ENCODE measurements around the gene KLHL29. TPM values are rescaled to one million over a fixed set of nuclear protein-coding genes. Genes with fewer than 3 reads are reported as not detected.

Gene KLHL29
- total and polyA plus RNA-seq, 2 experiments from 2014 or later: 3.8 to 9.9 TPM

DNA sequence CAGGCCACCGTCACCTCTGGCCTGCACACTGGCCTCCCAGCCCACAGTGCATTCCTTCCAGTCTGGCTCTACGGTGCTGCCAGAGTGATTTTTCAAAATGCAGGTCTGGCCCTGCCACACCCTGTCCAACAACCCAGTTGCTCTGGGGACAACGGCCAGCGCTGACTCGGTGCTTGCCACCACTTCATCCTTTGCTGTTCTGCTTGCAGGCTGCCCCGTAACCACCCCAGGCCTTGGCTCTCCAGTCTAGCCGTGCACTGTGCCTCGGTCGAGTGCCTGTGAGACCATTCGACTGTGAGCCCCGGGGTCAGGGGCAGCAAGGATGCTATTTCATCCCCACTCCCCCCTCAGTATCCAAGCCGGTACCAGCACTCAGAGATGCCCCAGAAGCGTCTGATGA is 262.6 kb downstream of the KLHL29 start:
- TF ChIP-seq EZH2 (IDR thresholded peaks at IDR 0.05; ENCODE audit: borderline replicate concordance) (no peak), EZH2phosphoT487 (IDR thresholded peaks at IDR 0.05; ENCODE audit: low read depth, severe bottlenecking, unreplicated experiment) (no peak)
- TF ChIP-seq, protein P1, sequence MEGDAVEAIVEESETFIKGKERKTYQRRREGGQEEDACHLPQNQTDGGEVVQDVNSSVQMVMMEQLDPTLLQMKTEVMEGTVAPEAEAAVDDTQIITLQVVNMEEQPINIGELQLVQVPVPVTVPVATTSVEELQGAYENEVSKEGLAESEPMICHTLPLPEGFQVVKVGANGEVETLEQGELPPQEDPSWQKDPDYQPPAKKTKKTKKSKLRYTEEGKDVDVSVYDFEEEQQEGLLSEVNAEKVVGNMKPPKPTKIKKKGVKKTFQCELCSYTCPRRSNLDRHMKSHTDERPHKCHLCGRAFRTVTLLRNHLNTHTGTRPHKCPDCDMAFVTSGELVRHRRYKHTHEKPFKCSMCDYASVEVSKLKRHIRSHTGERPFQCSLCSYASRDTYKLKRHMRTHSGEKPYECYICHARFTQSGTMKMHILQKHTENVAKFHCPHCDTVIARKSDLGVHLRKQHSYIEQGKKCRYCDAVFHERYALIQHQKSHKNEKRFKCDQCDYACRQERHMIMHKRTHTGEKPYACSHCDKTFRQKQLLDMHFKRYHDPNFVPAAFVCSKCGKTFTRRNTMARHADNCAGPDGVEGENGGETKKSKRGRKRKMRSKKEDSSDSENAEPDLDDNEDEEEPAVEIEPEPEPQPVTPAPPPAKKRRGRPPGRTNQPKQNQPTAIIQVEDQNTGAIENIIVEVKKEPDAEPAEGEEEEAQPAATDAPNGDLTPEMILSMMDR (IDR thresholded peaks at IDR 0.05; ENCODE audit: poor library complexity): no peak
- Histone ChIP-seq H3K36me3 (replicated peaks; ENCODE audit: insufficient read depth, low read depth) (no peaks in the 10 kb centered on the region), H3K9me2 (replicated peaks; ENCODE audit: insufficient read depth) (no peaks in the 10 kb centered on the region), H3K4me2 (no peak overlapping the region), H3K79me2 (no peaks in the 10 kb centered on the region), H4K20me1 (ENCODE audit: insufficient read depth, poor library complexity, severe bottlenecking) (no peaks in the 10 kb centered on the region), H3K9me3 (ENCODE audit: low read depth) (no peaks in the 10 kb centered on the region), H2AFZ (no peak overlapping the region), H3K4me1 (ENCODE audit: insufficient read depth) (no peaks in the 10 kb centered on the region), H3K4me3 (no peak overlapping the region), H3K27ac (no peak overlapping the region), H3K27me3 (no peaks in the 10 kb centered on the region)
- DNase-seq (ENCODE audit: low spot score): no peak
- WGBS (ENCODE audit: low lambda C conversion rate, missing lambda C conversion rate): 94% methylated on average over 13 of the region's 13 CpGs

DNA sequence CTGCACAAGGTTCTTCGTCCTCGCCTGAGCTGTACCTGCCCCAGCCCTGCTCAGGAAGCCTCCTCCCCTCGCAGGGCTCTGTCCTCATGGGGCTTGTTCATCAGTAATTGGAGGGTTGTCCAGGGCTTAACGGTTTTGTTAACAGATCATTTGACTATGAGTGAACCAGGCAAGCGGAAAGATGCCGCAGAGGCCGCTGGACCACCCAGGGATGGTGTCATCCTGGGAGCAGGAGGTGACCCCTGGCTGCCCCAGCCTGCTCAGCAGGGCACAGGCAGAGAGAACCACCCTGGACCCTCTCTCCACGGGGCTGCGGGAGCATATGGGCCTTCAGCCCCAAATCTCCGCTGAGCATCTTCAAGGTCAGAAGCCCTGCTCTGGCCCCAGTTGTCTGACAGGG is 264.3 kb downstream of the KLHL29 start:
- H3K4me1 ChIP-seq (ENCODE audit: insufficient read depth): no peaks in the 10 kb centered on the region
- 88% methylated on average over 10 of the region's 10 CpGs for WGBS (ENCODE audit: low lambda C conversion rate, missing lambda C conversion rate)
- no peak overlapping the region for H2AFZ ChIP-seq
- no peaks in the 10 kb centered on the region for H3K9me2 ChIP-seq (replicated peaks; ENCODE audit: insufficient read depth)
- no peak for DNase-seq (ENCODE audit: low spot score)
- TF ChIP-seq EZH2 (IDR thresholded peaks at IDR 0.05; ENCODE audit: borderline replicate concordance) (no peak), EZH2phosphoT487 (IDR thresholded peaks at IDR 0.05; ENCODE audit: low read depth, severe bottlenecking, unreplicated experiment) (no peak)
- TF ChIP-seq, protein P1 (IDR thresholded peaks at IDR 0.05; ENCODE audit: poor library complexity): no peak
- H4K20me1 ChIP-seq (ENCODE audit: insufficient read depth, poor library complexity, severe bottlenecking): no peaks in the 10 kb centered on the region
- H3K9me3 ChIP-seq (ENCODE audit: low read depth): no peaks in the 10 kb centered on the region
- H3K36me3 ChIP-seq (replicated peaks; ENCODE audit: insufficient read depth, low read depth): no peaks in the 10 kb centered on the region
- H3K79me2 ChIP-seq: no peaks in the 10 kb centered on the region
- no peak overlapping the region for H3K27ac ChIP-seq
- no peak overlapping the region for H3K4me3 ChIP-seq
- H3K4me2 ChIP-seq: no peak overlapping the region
- no peaks in the 10 kb centered on the region for H3K27me3 ChIP-seq

DNA sequence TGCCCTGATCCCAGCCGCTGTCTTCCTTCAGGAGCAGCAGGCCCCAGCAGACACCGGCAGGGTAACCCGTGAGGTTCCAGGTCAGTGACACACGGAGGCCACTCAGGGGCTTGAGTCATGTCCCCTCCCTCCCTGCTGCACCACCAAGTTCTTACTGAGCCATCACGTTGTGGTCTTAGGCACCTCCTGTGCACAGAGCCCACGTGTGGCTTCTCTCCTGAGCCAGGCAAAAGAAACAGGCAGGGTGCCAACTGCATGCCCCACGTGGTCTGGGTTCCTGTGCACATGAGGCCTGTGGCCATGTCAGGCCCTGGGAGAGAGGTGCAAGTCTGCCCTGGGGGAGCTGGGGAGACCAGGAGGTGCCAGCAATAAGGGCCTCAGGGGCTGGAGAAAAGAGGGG is 264.8 kb downstream of the KLHL29 start:
- TF ChIP-seq EZH2phosphoT487 (IDR thresholded peaks at IDR 0.05; ENCODE audit: low read depth, severe bottlenecking, unreplicated experiment) (no peak), EZH2 (IDR thresholded peaks at IDR 0.05; ENCODE audit: borderline replicate concordance) (no peak)
- TF ChIP-seq, protein P1 (IDR thresholded peaks at IDR 0.05; ENCODE audit: poor library complexity): no peak
- Histone ChIP-seq H3K4me3 (no peak overlapping the region), H3K79me2 (no peaks in the 10 kb centered on the region), H3K4me2 (no peak overlapping the region), H3K27me3 (no peaks in the 10 kb centered on the region), H3K36me3 (replicated peaks; ENCODE audit: insufficient read depth, low read depth) (no peaks in the 10 kb centered on the region), H3K9me3 (ENCODE audit: low read depth) (no peaks in the 10 kb centered on the region), H3K4me1 (ENCODE audit: insufficient read depth) (no peaks in the 10 kb centered on the region), H3K9me2 (replicated peaks; ENCODE audit: insufficient read depth) (no peaks in the 10 kb centered on the region), H3K27ac (no peak overlapping the region), H2AFZ (no peak overlapping the region), H4K20me1 (ENCODE audit: insufficient read depth, poor library complexity, severe bottlenecking) (no peaks in the 10 kb centered on the region)
- 88% methylated on average over 7 of the region's 7 CpGs for WGBS (ENCODE audit: low lambda C conversion rate, missing lambda C conversion rate)
- DNase-seq (ENCODE audit: low spot score): no peak

All from hepatocyte (in vitro differentiated cells).